Body of pancreas (tissue), 4 donors: ENCODE results near the gene AKAP6.

Experiments
- POLR2A ChIP-seq, 3 donors: fragments of 450-650 bp; IDR thresholded peaks; one replicate each; pipeline ENCODE4 v1.6.1; 2016; ENCODE audit warnings: antibody characterized with exemption in 3 of 3, mild to moderate bottlenecking in 2 of 3
- TF ChIP-seq, protein P1 (sequence below), 7 experiments: fragments of 450-650 bp in 4 of 7; fragments of 200-600 bp in 3 of 7; sonication (generic) in 3 of 7; IDR thresholded peaks; one replicate each; pipeline ENCODE4 v1.5.1; 2016 to 2019; ENCODE audit warnings: antibody characterized with exemption in 7 of 7

- TF ChIP-seq, protein P1, sequence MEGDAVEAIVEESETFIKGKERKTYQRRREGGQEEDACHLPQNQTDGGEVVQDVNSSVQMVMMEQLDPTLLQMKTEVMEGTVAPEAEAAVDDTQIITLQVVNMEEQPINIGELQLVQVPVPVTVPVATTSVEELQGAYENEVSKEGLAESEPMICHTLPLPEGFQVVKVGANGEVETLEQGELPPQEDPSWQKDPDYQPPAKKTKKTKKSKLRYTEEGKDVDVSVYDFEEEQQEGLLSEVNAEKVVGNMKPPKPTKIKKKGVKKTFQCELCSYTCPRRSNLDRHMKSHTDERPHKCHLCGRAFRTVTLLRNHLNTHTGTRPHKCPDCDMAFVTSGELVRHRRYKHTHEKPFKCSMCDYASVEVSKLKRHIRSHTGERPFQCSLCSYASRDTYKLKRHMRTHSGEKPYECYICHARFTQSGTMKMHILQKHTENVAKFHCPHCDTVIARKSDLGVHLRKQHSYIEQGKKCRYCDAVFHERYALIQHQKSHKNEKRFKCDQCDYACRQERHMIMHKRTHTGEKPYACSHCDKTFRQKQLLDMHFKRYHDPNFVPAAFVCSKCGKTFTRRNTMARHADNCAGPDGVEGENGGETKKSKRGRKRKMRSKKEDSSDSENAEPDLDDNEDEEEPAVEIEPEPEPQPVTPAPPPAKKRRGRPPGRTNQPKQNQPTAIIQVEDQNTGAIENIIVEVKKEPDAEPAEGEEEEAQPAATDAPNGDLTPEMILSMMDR (IDR thresholded peaks at IDR 0.05), result no peak
- no peak for TF ChIP-seq POLR2A (IDR thresholded peaks at IDR 0.05)
Measured at GRCh38 chr14:32602699-32603098, 273.6 kb downstream of the AKAP6 start.
